NCI-H446 treated with DMSO at 0.1 percent for 48 hours (cell line): ENCODE results near the gene SEMA3F.

ENCODE experiments used
- DNase-seq: peaks from one replicate; lab custom pipeline; 2025; lab: John Stamatoyannopoulos, UW

Gene SEMA3F

GRCh38 chr3:50132421-50133282, 22.5 kb upstream of the SEMA3F start:
- DNase-seq, result no peak

GRCh38 chr3:50133283-50133615, 21.9 kb upstream of the SEMA3F start:
- DNase-seq, result no peak

- DNase-seq, result no peak
Observed at GRCh38 chr3:50134367-50134766, 20.8 kb upstream of the SEMA3F start.

- no peak for DNase-seq
Observed at GRCh38 chr3:50135964-50136363, 19.2 kb upstream of the SEMA3F start.

GRCh38 chr3:50136714-50137405, 18.3 kb upstream of the SEMA3F start:
- no peak for DNase-seq

GRCh38 chr3:50137531-50137930, 17.6 kb upstream of the SEMA3F start:
- no peak for DNase-seq

- DNase-seq, result peak; percentile 9
Observed at GRCh38 chr3:50138266-50139200, 16.6 kb upstream of the SEMA3F start.

- no peak for DNase-seq
Observed at GRCh38 chr3:50139308-50139707, 15.8 kb upstream of the SEMA3F start.

GRCh38 chr3:50139718-50140423, 15.3 kb upstream of the SEMA3F start:
- DNase-seq, result no peak

- no peak for DNase-seq
Observed at GRCh38 chr3:50140990-50141389, 14.1 kb upstream of the SEMA3F start.

GRCh38 chr3:50146316-50146901, 8.7 kb upstream of the SEMA3F start:
- DNase-seq, result no peak

- no peak for DNase-seq
Observed at GRCh38 chr3:50147016-50147415, 8.1 kb upstream of the SEMA3F start.

GRCh38 chr3:50147447-50147846, 7.7 kb upstream of the SEMA3F start:
- no peak for DNase-seq

- DNase-seq, result no peak
Observed at GRCh38 chr3:50147861-50148260, 7.3 kb upstream of the SEMA3F start.

- no peak for DNase-seq
Observed at GRCh38 chr3:50150404-50150750, 4.7 kb upstream of the SEMA3F start.

GRCh38 chr3:50150863-50151686, 4.0 kb upstream of the SEMA3F start:
- no peak for DNase-seq

- DNase-seq, result no peak
Observed at GRCh38 chr3:50151728-50152127, 3.4 kb upstream of the SEMA3F start.

- DNase-seq, result no peak
Observed at GRCh38 chr3:50153782-50154475, 1.2 kb upstream of the SEMA3F start.

GRCh38 chr3:50154476-50154839, 666 bp upstream of the SEMA3F start:
- no peak for DNase-seq

GRCh38 chr3:50155491-50155878, 361 bp downstream of the SEMA3F start:
- DNase-seq, result no peak
